ENCODE results near the gene CCDC9B.

Gene CCDC9B

GRCh38 chr15:40290545-40290917 lies 50.2 kb downstream of the CCDC9B start:
- CTCF ChIA-PET = interaction anchor here (0.7 to 2.2 kb wide), 4 partner anchors 10 to 130 kb away, joined by 3 to 12 read pairs (median 6); no protein-coding TSS in a partner anchor
- DNase-seq (ENCODE audit: extremely low spot score) = no peak
- no peak for TF ChIP-seq SP1 (IDR thresholded peaks at IDR 0.05)
- TF ChIP-seq ZNF384 (IDR thresholded peaks at IDR 0.05) = no peak
- no peak for TF ChIP-seq CTBP1 (IDR thresholded peaks at IDR 0.05; ENCODE audit: borderline replicate concordance)
- no peak for TF ChIP-seq FOXA1 (IDR thresholded peaks at IDR 0.05)
- TF ChIP-seq FOXM1 (IDR thresholded peaks at IDR 0.05; ENCODE audit: borderline replicate concordance) = no peak
- TF ChIP-seq LEF1 (IDR thresholded peaks at IDR 0.05; ENCODE audit: borderline replicate concordance) = no peak
- TF ChIP-seq TARDBP (IDR thresholded peaks at IDR 0.05) = no peak
- TF ChIP-seq HDGF (IDR thresholded peaks at IDR 0.05; ENCODE audit: borderline replicate concordance) = no peak
- no peak for TF ChIP-seq FOXK2 (IDR thresholded peaks at IDR 0.05)
- no peak for TF ChIP-seq NFRKB (IDR thresholded peaks at IDR 0.05)
- TF ChIP-seq SUZ12 (IDR thresholded peaks at IDR 0.05) = no peak
- TF ChIP-seq PKNOX1 (IDR thresholded peaks at IDR 0.05) = no peak
- TF ChIP-seq ARNT (IDR thresholded peaks at IDR 0.05) = no peak
- no peak for TF ChIP-seq L3MBTL2 (conservative IDR thresholded peaks at IDR 0.05)
- no peak for TF ChIP-seq BHLHE40 (IDR thresholded peaks at IDR 0.05; ENCODE audit: borderline replicate concordance)
- no peak for TF ChIP-seq ELF4 (IDR thresholded peaks at IDR 0.05)
- POLR2A ChIA-PET = no interaction called here

- CTCF ChIA-PET = interaction anchor here (0.8 to 2.2 kb wide), 4 partner anchors 9 to 21 kb away, joined by 4 to 8 read pairs (median 6); no protein-coding TSS in a partner anchor
- TF ChIP-seq SUZ12 (IDR thresholded peaks at IDR 0.05) (no peak), PKNOX1 (IDR thresholded peaks at IDR 0.05) (no peak), ELF4 (IDR thresholded peaks at IDR 0.05) (no peak), BHLHE40 (IDR thresholded peaks at IDR 0.05; ENCODE audit: borderline replicate concordance) (no peak), FOXK2 (IDR thresholded peaks at IDR 0.05) (no peak), ARNT (IDR thresholded peaks at IDR 0.05) (no peak), HDGF (IDR thresholded peaks at IDR 0.05; ENCODE audit: borderline replicate concordance) (no peak), LEF1 (IDR thresholded peaks at IDR 0.05; ENCODE audit: borderline replicate concordance) (no peak), TARDBP (IDR thresholded peaks at IDR 0.05) (no peak), SP1 (IDR thresholded peaks at IDR 0.05) (no peak), ZNF384 (IDR thresholded peaks at IDR 0.05) (no peak), FOXM1 (IDR thresholded peaks at IDR 0.05; ENCODE audit: borderline replicate concordance) (no peak), L3MBTL2 (conservative IDR thresholded peaks at IDR 0.05) (no peak), NFRKB (IDR thresholded peaks at IDR 0.05) (no peak), CTBP1 (IDR thresholded peaks at IDR 0.05; ENCODE audit: borderline replicate concordance) (no peak), FOXA1 (IDR thresholded peaks at IDR 0.05) (no peak)
- no peak for DNase-seq (ENCODE audit: extremely low spot score)
- POLR2A ChIA-PET = interaction anchor here (1.1 kb wide), 1 partner anchor 9 kb away, joined by 3 read pairs; no protein-coding TSS in a partner anchor
Observed at GRCh38 chr15:40289140-40289775, 51.5 kb downstream of the CCDC9B start.

- peak; percentile 17 for DNase-seq (ENCODE audit: extremely low spot score)
- POLR2A ChIA-PET = no interaction called here
- CTCF ChIA-PET = interaction anchor here (0.7 to 1.8 kb wide), 3 partner anchors 9 to 362 kb away, joined by 3 to 8 read pairs (median 6); no protein-coding TSS in a partner anchor
- TF ChIP-seq FOXA1 (IDR thresholded peaks at IDR 0.05) (no peak), FOXM1 (IDR thresholded peaks at IDR 0.05; ENCODE audit: borderline replicate concordance) (no peak), SP1 (IDR thresholded peaks at IDR 0.05) (no peak), TARDBP (IDR thresholded peaks at IDR 0.05) (no peak), ELF4 (IDR thresholded peaks at IDR 0.05) (no peak), LEF1 (IDR thresholded peaks at IDR 0.05; ENCODE audit: borderline replicate concordance) (no peak), ZNF384 (IDR thresholded peaks at IDR 0.05) (no peak), FOXK2 (IDR thresholded peaks at IDR 0.05) (no peak), SUZ12 (IDR thresholded peaks at IDR 0.05) (no peak), BHLHE40 (IDR thresholded peaks at IDR 0.05; ENCODE audit: borderline replicate concordance) (no peak), PKNOX1 (IDR thresholded peaks at IDR 0.05) (no peak), NFRKB (IDR thresholded peaks at IDR 0.05) (no peak), HDGF (IDR thresholded peaks at IDR 0.05; ENCODE audit: borderline replicate concordance) (no peak), L3MBTL2 (conservative IDR thresholded peaks at IDR 0.05) (no peak), ARNT (IDR thresholded peaks at IDR 0.05) (no peak), CTBP1 (IDR thresholded peaks at IDR 0.05; ENCODE audit: borderline replicate concordance) (no peak)
Observed at GRCh38 chr15:40287968-40288367, 52.8 kb downstream of the CCDC9B start.

- ChIA-PET CTCF (interaction anchor here (0.7 kb wide), 1 partner anchor 362 kb away, joined by 3 read pairs; no protein-coding TSS in a partner anchor), POLR2A (no interaction called here)
- TF ChIP-seq ARNT (IDR thresholded peaks at IDR 0.05) (no peak), ELF4 (IDR thresholded peaks at IDR 0.05) (no peak), ZNF384 (IDR thresholded peaks at IDR 0.05) (no peak), HDGF (IDR thresholded peaks at IDR 0.05; ENCODE audit: borderline replicate concordance) (no peak), TARDBP (IDR thresholded peaks at IDR 0.05) (no peak), SUZ12 (IDR thresholded peaks at IDR 0.05) (no peak), LEF1 (IDR thresholded peaks at IDR 0.05; ENCODE audit: borderline replicate concordance) (no peak), CTBP1 (IDR thresholded peaks at IDR 0.05; ENCODE audit: borderline replicate concordance) (no peak), NFRKB (IDR thresholded peaks at IDR 0.05) (no peak), SP1 (IDR thresholded peaks at IDR 0.05) (no peak), FOXA1 (IDR thresholded peaks at IDR 0.05) (no peak)
- no peak for DNase-seq (ENCODE audit: extremely low spot score)
Observed at GRCh38 chr15:40287505-40287904, 53.2 kb downstream of the CCDC9B start.

- ChIA-PET CTCF (interaction anchor here (2.1 to 2.4 kb wide), 2 partner anchors 12 to 23 kb away, joined by 6 to 9 read pairs; no protein-coding TSS in a partner anchor), POLR2A (no interaction called here)
- no peak for DNase-seq (ENCODE audit: extremely low spot score)
- TF ChIP-seq SP1 (IDR thresholded peaks at IDR 0.05) (no peak), ZNF384 (IDR thresholded peaks at IDR 0.05) (no peak), TARDBP (IDR thresholded peaks at IDR 0.05) (no peak), NFRKB (IDR thresholded peaks at IDR 0.05) (no peak), FOXM1 (IDR thresholded peaks at IDR 0.05; ENCODE audit: borderline replicate concordance) (no peak), FOXA1 (IDR thresholded peaks at IDR 0.05) (no peak), ELF4 (IDR thresholded peaks at IDR 0.05) (no peak), LEF1 (IDR thresholded peaks at IDR 0.05; ENCODE audit: borderline replicate concordance) (no peak), PKNOX1 (IDR thresholded peaks at IDR 0.05) (no peak), FOXK2 (IDR thresholded peaks at IDR 0.05) (no peak), SUZ12 (IDR thresholded peaks at IDR 0.05) (no peak)
Observed at GRCh38 chr15:40286794-40287193, 53.9 kb downstream of the CCDC9B start.

Data from HEK293T (cell line).